ENCODE results near the gene CENPS.
"Not testable (repeated sequence)": the region's sequence is repeated elsewhere in the genome, so short reads cannot be mapped to it uniquely, and the experiment has no call there.

The CENPS gene

GRCh38 chr1:10419351-10419750 is 10.9 kb upstream of the CENPS start:
- no peak for DNase-seq (ENCODE audit: low read depth)

- no peak for DNase-seq (ENCODE audit: low read depth)
Measured at GRCh38 chr1:10421637-10422036, 8.6 kb upstream of the CENPS start.

GRCh38 chr1:10424034-10424433 is 6.2 kb upstream of the CENPS start:
- DNase-seq (ENCODE audit: low read depth): no peak

- no peak for DNase-seq (ENCODE audit: low read depth)
Measured at GRCh38 chr1:10424651-10425050, 5.6 kb upstream of the CENPS start.

GRCh38 chr1:10425826-10426534 is 4.3 kb upstream of the CENPS start:
- not testable (repeated sequence) for DNase-seq (ENCODE audit: low read depth)

GRCh38 chr1:10426535-10426848 is 3.7 kb upstream of the CENPS start:
- not testable (repeated sequence) for DNase-seq (ENCODE audit: low read depth)

GRCh38 chr1:10428984-10429383 is 1.2 kb upstream of the CENPS start:
- DNase-seq (ENCODE audit: low read depth): no peak

- DNase-seq (ENCODE audit: low read depth): no peak
Measured at GRCh38 chr1:10429868-10430215, 391 bp upstream of the CENPS start.

GRCh38 chr1:10431070-10431730 is 967 bp downstream of the CENPS start:
- no peak for DNase-seq (ENCODE audit: low read depth)

GRCh38 chr1:10432910-10433700 is 2.9 kb downstream of the CENPS start:
- no peak for DNase-seq (ENCODE audit: low read depth)

- no peak for DNase-seq (ENCODE audit: low read depth)
Measured at GRCh38 chr1:10433790-10434189, 3.6 kb downstream of the CENPS start.

GRCh38 chr1:10434590-10434989 is 4.4 kb downstream of the CENPS start:
- no peak for DNase-seq (ENCODE audit: low read depth)

GRCh38 chr1:10437052-10437451 is 6.8 kb downstream of the CENPS start:
- no peak for DNase-seq (ENCODE audit: low read depth)

GRCh38 chr1:10438677-10439163 is 8.5 kb downstream of the CENPS start:
- DNase-seq (ENCODE audit: low read depth): no peak

- no peak for DNase-seq (ENCODE audit: low read depth)
Measured at GRCh38 chr1:10440305-10440704, 10.1 kb downstream of the CENPS start.

GRCh38 chr1:10440794-10441193 is 10.6 kb downstream of the CENPS start:
- DNase-seq (ENCODE audit: low read depth): no peak

GRCh38 chr1:10444248-10444647 is 14.0 kb downstream of the CENPS start:
- DNase-seq (ENCODE audit: low read depth): no peak

- DNase-seq (ENCODE audit: low read depth): no peak
Measured at GRCh38 chr1:10444795-10445397, 14.7 kb downstream of the CENPS start.

- no peak for DNase-seq (ENCODE audit: low read depth)
Measured at GRCh38 chr1:10446790-10447422, 16.7 kb downstream of the CENPS start.

GRCh38 chr1:10449751-10450150 is 19.5 kb downstream of the CENPS start, which contains the start of gene CORT:
Gene CORT (plus strand): TSS chr1:10450031. CDS start chr1:10450224, 193 bp downstream.
- DNase-seq (ENCODE audit: low read depth): no peak

GRCh38 chr1:10450156-10450814 is 20.1 kb downstream of the CENPS start:
- no peak for DNase-seq (ENCODE audit: low read depth)

GRCh38 chr1:10450836-10451235 is 20.6 kb downstream of the CENPS start:
- no peak for DNase-seq (ENCODE audit: low read depth)

All from activated gamma-delta T cell treated with anti-CD3 and anti-CD28 coated beads, Interleukin-2, amount 50 U/mL, for 16 hours (primary cell).